Measurements from ENCODE around the gene SUPT5H. TPM values are rescaled to one million over a fixed set of nuclear protein-coding genes. Genes with fewer than 3 reads are reported as not detected.
A peak's percentile ranks its signal among the peaks of the same experiment; 100 is the strongest.

Gene SUPT5H
- total RNA-seq, 1 experiment from 2014 or later = 100 TPM

GRCh38 chr19:39497701-39497995 is 52.3 kb downstream of the SUPT5H start:
- DNase-seq (ENCODE audit: low read depth in 1 of 2, low spot score in 2 of 2) = no peak
- Histone ChIP-seq H3K27ac (no peak overlapping the region), H3K27me3 (replicated peaks) (peaks cover 55% of the 10 kb centered on the region), H3K36me3 (no peaks in the 10 kb centered on the region), H3K4me3 (no peak overlapping the region), H3K9me3 (replicated peaks) (peaks cover 3% of the 10 kb centered on the region; the same call in 1 of the 2 replicates), H3K4me1 (replicated peaks) (peaks cover 12% of the 10 kb centered on the region)

- peaks cover 8% of the 10 kb centered on the region; the same call in 1 of the 2 replicates for H3K9me3 ChIP-seq (replicated peaks)
- H3K27me3 ChIP-seq (replicated peaks) = peaks cover 59% of the 10 kb centered on the region
- H3K27ac ChIP-seq = no peak overlapping the region
- no peaks in the 10 kb centered on the region for H3K36me3 ChIP-seq
- peak in 1 of 2 experiments; percentile 38 for DNase-seq (ENCODE audit: low read depth in 1 of 2, low spot score in 2 of 2)
- H3K4me1 ChIP-seq (replicated peaks) = peaks cover 16% of the 10 kb centered on the region
- H3K4me3 ChIP-seq = no peak overlapping the region
Observed at GRCh38 chr19:39497996-39498797, 52.8 kb downstream of the SUPT5H start.

- Histone ChIP-seq H3K36me3 (no peaks in the 10 kb centered on the region), H3K27me3 (replicated peaks) (peaks cover 67% of the 10 kb centered on the region)
Observed at GRCh38 chr19:39498798-39499642, 53.6 kb downstream of the SUPT5H start, which contains the start of gene DLL3. TSS of gene DLL3 (plus strand) at chr19:39498947. CDS start at chr19:39498975, 28 bp downstream.

GRCh38 chr19:39499932-39500331 is 54.5 kb downstream of the SUPT5H start:
- Histone ChIP-seq H3K36me3 (no peaks in the 10 kb centered on the region), H3K27me3 (replicated peaks) (peaks cover 67% of the 10 kb centered on the region), H3K4me3 (no peak overlapping the region), H3K9me3 (replicated peaks) (peaks cover 9% of the 10 kb centered on the region; the same call in 1 of the 2 replicates), H3K4me1 (replicated peaks) (peaks cover 16% of the 10 kb centered on the region), H3K27ac (no peak overlapping the region)
- DNase-seq (ENCODE audit: low read depth in 1 of 2, low spot score in 2 of 2) = no peak

More at GRCh38 chr19:39498798-39499642, 53.6 kb downstream of the SUPT5H start, which contains the start of gene DLL3:
- H3K9me3 ChIP-seq (replicated peaks) = peaks cover 9% of the 10 kb centered on the region; the same call in 1 of the 2 replicates
- no peak within 1 kb of the TSS for H3K27ac ChIP-seq
- peaks cover 16% of the 10 kb centered on the region for H3K4me1 ChIP-seq (replicated peaks)
- no peak within 1 kb of the TSS for H3K4me3 ChIP-seq
- no peak for DNase-seq (ENCODE audit: low read depth in 1 of 2, low spot score in 2 of 2)

- Histone ChIP-seq H3K27ac (no peak overlapping the region), H3K27me3 (replicated peaks) (peaks cover 72% of the 10 kb centered on the region), H3K4me3 (no peak overlapping the region), H3K4me1 (replicated peaks) (peaks cover 16% of the 10 kb centered on the region), H3K36me3 (no peaks in the 10 kb centered on the region), H3K9me3 (replicated peaks) (peaks cover 9% of the 10 kb centered on the region; the same call in 1 of the 2 replicates)
- DNase-seq (ENCODE audit: low read depth in 1 of 2, low spot score in 2 of 2) = no peak
Observed at GRCh38 chr19:39500543-39500942, 55.2 kb downstream of the SUPT5H start.

- DNase-seq (ENCODE audit: low read depth in 1 of 2, low spot score in 2 of 2) = no peak
- H3K9me3 ChIP-seq (replicated peaks) = peaks cover 9% of the 10 kb centered on the region; the same call in 1 of the 2 replicates
- no peak overlapping the region for H3K4me3 ChIP-seq
- no peaks in the 10 kb centered on the region for H3K36me3 ChIP-seq
- peaks cover 16% of the 10 kb centered on the region for H3K4me1 ChIP-seq (replicated peaks)
- peaks cover 75% of the 10 kb centered on the region for H3K27me3 ChIP-seq (replicated peaks)
- no peak overlapping the region for H3K27ac ChIP-seq
Observed at GRCh38 chr19:39501340-39501739, 56.0 kb downstream of the SUPT5H start.

GRCh38 chr19:39502640-39503417 is 57.4 kb downstream of the SUPT5H start:
- H3K9me3 ChIP-seq (replicated peaks) = peaks cover 14% of the 10 kb centered on the region
- no peaks in the 10 kb centered on the region for H3K36me3 ChIP-seq
- no peak overlapping the region for H3K27ac ChIP-seq
- H3K4me3 ChIP-seq = no peak overlapping the region
- DNase-seq (ENCODE audit: low read depth in 1 of 2, low spot score in 2 of 2) = peak in 1 of 2 experiments; percentile 22
- peaks cover 25% of the 10 kb centered on the region for H3K4me1 ChIP-seq (replicated peaks)
- H3K27me3 ChIP-seq (replicated peaks) = peaks cover 76% of the 10 kb centered on the region

- Histone ChIP-seq H3K36me3 (no peaks in the 10 kb centered on the region), H3K4me3 (no peak overlapping the region), H3K4me1 (replicated peaks) (peaks cover 18% of the 10 kb centered on the region), H3K27me3 (replicated peaks) (peaks cover 54% of the 10 kb centered on the region), H3K9me3 (replicated peaks) (peaks cover 14% of the 10 kb centered on the region), H3K27ac (no peak overlapping the region)
- DNase-seq (ENCODE audit: low read depth in 1 of 2, low spot score in 2 of 2) = no peak
Observed at GRCh38 chr19:39506598-39506943, 61.2 kb downstream of the SUPT5H start.

GRCh38 chr19:39506944-39507714 is 61.7 kb downstream of the SUPT5H start:
- peaks cover 53% of the 10 kb centered on the region for H3K27me3 ChIP-seq (replicated peaks)
- no peaks in the 10 kb centered on the region for H3K36me3 ChIP-seq
- peaks cover 14% of the 10 kb centered on the region for H3K9me3 ChIP-seq (replicated peaks)
- peak overlapping the region; percentile 35 for H3K4me3 ChIP-seq
- peaks cover 18% of the 10 kb centered on the region for H3K4me1 ChIP-seq (replicated peaks)
- H3K27ac ChIP-seq = no peak overlapping the region
- peak in 1 of 2 experiments; percentile 21 for DNase-seq (ENCODE audit: low read depth in 1 of 2, low spot score in 2 of 2)

- peaks cover 48% of the 10 kb centered on the region for H3K27me3 ChIP-seq (replicated peaks)
- peaks cover 9% of the 10 kb centered on the region for H3K9me3 ChIP-seq (replicated peaks)
- no peak for DNase-seq (ENCODE audit: low read depth in 1 of 2, low spot score in 2 of 2)
- no peak overlapping the region for H3K27ac ChIP-seq
- peak overlapping the region; percentile 35 for H3K4me3 ChIP-seq
- H3K4me1 ChIP-seq (replicated peaks) = peaks cover 14% of the 10 kb centered on the region
- no peaks in the 10 kb centered on the region for H3K36me3 ChIP-seq
Observed at GRCh38 chr19:39507715-39508364, 62.5 kb downstream of the SUPT5H start.

- peaks cover 12% of the 10 kb centered on the region for H3K4me1 ChIP-seq (replicated peaks)
- peaks cover 48% of the 10 kb centered on the region for H3K27me3 ChIP-seq (replicated peaks)
- no peak overlapping the region for H3K27ac ChIP-seq
- H3K4me3 ChIP-seq = no peak overlapping the region
- DNase-seq (ENCODE audit: low read depth in 1 of 2, low spot score in 2 of 2) = no peak
- H3K9me3 ChIP-seq (replicated peaks) = peaks cover 5% of the 10 kb centered on the region; the same call in 1 of the 2 replicates
- H3K36me3 ChIP-seq = no peaks in the 10 kb centered on the region
Observed at GRCh38 chr19:39508629-39509028, 63.2 kb downstream of the SUPT5H start.

- no peak overlapping the region for H3K4me3 ChIP-seq
- DNase-seq (ENCODE audit: low read depth in 1 of 2, low spot score in 2 of 2) = no peak
- H3K9me3 ChIP-seq (replicated peaks) = peaks cover 5% of the 10 kb centered on the region; the same call in 1 of the 2 replicates
- H3K36me3 ChIP-seq = no peaks in the 10 kb centered on the region
- H3K4me1 ChIP-seq (replicated peaks) = peaks cover 12% of the 10 kb centered on the region
- no peak overlapping the region for H3K27ac ChIP-seq
- peaks cover 49% of the 10 kb centered on the region for H3K27me3 ChIP-seq (replicated peaks)
Observed at GRCh38 chr19:39509233-39509632, 63.9 kb downstream of the SUPT5H start.

Data from SJSA1 (cell line).